Muscle of back (tissue), 11 donors: ENCODE measurements around the gene THBS2. TPM values are rescaled to one million over a fixed set of nuclear protein-coding genes. Genes with fewer than 3 reads are reported as not detected.

Source experiments
- DNase-seq, 3 donors: peaks; one replicate each; pipeline versions ENCODE4 v3.0.0 to v3.0.0-alpha.2; 2013
- polyA plus RNA-seq, 10 donors: library from polyadenylated mRNA; unstranded; fragments of 120-200 nt; gene quantifications; one replicate each; pipeline ENCODE4 v1.2.1, GENCODE V29; 2013; ENCODE audit not compliant: insufficient read length in 10 of 10

THBS2 gene
- polyA plus RNA-seq, 10 donors: 41.3 to 109 (median 70.0) TPM

GRCh38 chr6:169167581-169168301 is 85.9 kb downstream of the THBS2 start:
- no peak for DNase-seq

- no peak for DNase-seq
Measured at GRCh38 chr6:169166896-169167580, 86.6 kb downstream of the THBS2 start.
